Adrenal gland (tissue), 12 donors: ENCODE measurements around the gene ERCC2. TPM values are rescaled to one million over a fixed set of nuclear protein-coding genes. Genes with fewer than 3 reads are reported as not detected.

Experiments used
- DNase-seq, 7 donors: peaks; one replicate each; pipeline ENCODE4 v3.0.0-alpha.2; 2019 to 2020
- H3K27ac ChIP-seq, 5 donors: fragments of 200-600 bp; sonication (generic) in 4 of 5; 1 replicate in 3 of 5; 2 replicates in 2 of 5; pipeline versions ENCODE4 v1.5.1 to v1.8.0; 2016 to 2020; ENCODE audit warnings: mild to moderate bottlenecking in 1 of 5
- H3K27me3 ChIP-seq: fragments of 200-600 bp; 2 replicates; pipeline ENCODE4 v1.8.0; 2021
- H3K36me3 ChIP-seq, 2 donors: fragments of 200-600 bp; replicated peaks in 1 of 2; 1 replicate in 1 of 2; 2 replicates in 1 of 2; pipeline versions ENCODE4 v1.5.1 to v1.8.0; 2018 to 2022
- H3K4me1 ChIP-seq, 2 donors: fragments of 200-600 bp; replicated peaks in 1 of 2; 1 replicate in 1 of 2; 2 replicates in 1 of 2; pipeline versions ENCODE4 v1.5.1 to v1.8.0; 2018 to 2021
- H3K4me3 ChIP-seq, 4 donors: fragments of 200-600 bp; sonication (generic) in 3 of 4; one replicate each; pipeline ENCODE4 v1.5.1; 2016 to 2018
- H3K9me3 ChIP-seq, 3 donors: fragments of 200-600 bp; sonication (generic) in 1 of 3; replicated peaks in 1 of 3; 1 replicate in 2 of 3; 2 replicates in 1 of 3; pipeline versions ENCODE4 v1.5.1 to v1.8.0; 2016 to 2021
- CTCF ChIP-seq, 6 experiments: fragments of 450-650 bp in 4 of 6; fragments of 200-600 bp in 2 of 6; sonication (generic) in 1 of 6; IDR thresholded peaks; 1 replicate in 5 of 6; 2 replicates in 1 of 6; pipeline versions ENCODE4 v1.5.1 to v1.8.0; 2016 to 2021; ENCODE audit warnings: antibody characterized with exemption in 6 of 6, mild to moderate bottlenecking in 2 of 6, moderate library complexity in 1 of 6
- POLR2A ChIP-seq, 2 donors: fragments of 450-650 bp; IDR thresholded peaks; one replicate each; pipeline ENCODE4 v1.6.1; 2017; ENCODE audit warnings: antibody characterized with exemption in 2 of 2, mild to moderate bottlenecking in 2 of 2, moderate library complexity in 1 of 2
- WGBS, 4 donors: extraction: QIAGEN DNeasy Blood & Tissue Kit in 2 of 4; methylation state at CpG; one replicate each; pipeline versions ENCODE4 v1.1.5 to v1.1.7; 2013 to 2017; 5-methylcytosine and 5-hydroxymethylcytosine counted together
- intact Hi-C, 2 donors: fragments of 100-400 bp; cut with DNase I; formaldehyde crosslinking; loops; one replicate each; pipeline versions ENCODE4 v1.14.1 to v1.15.0; 2022 to 2023
- polyA plus RNA-seq, 3 donors: library from polyadenylated mRNA; stranded (reverse); fragments of 200-250 nt in 2 of 3; fragments of 350-450 nt in 1 of 3; fragmentation: Illumina TruSeq in 1 of 3; extraction: RNeasy Lipid Tissue Mini Kit (QIAGEN cat#74804) in 1 of 3; gene quantifications; one replicate each; pipeline ENCODE4 v1.2.3, GENCODE V29; 2013 to 2014
- total RNA-seq, 9 donors: library from RNA; depleted of rRNA in 4 of 9; stranded (reverse); fragments of >200 nt in 4 of 9; fragments of 120-200 nt in 1 of 9; fragmentation: NEBNext Ultra II Directional in 1 of 9; extraction: Animal tissue kit (Norgen Biotek cat#: 25700) in 1 of 9; gene quantifications; one replicate each; pipeline versions ENCODE4 v1.1.0 to v1.2.4, GENCODE V29; 2013 to 2023
- donor health status: healthy with polysubstance abuse.
- donor health status: Bipolar disorder and iron deficiency.
- donor health status: DM: yes; HTN: yes; CAD: no.
- donor health status: DM: no; HTN: no; CAD: no.
- donor health status: DM: no; HTN: no; CAD: no.
- donor health status: DM: yes; HTN: yes; CAD: no.

Gene ERCC2
- total and polyA plus RNA-seq, 12 donors: 10.1 to 53.3 (median 26.9) TPM

DNA sequence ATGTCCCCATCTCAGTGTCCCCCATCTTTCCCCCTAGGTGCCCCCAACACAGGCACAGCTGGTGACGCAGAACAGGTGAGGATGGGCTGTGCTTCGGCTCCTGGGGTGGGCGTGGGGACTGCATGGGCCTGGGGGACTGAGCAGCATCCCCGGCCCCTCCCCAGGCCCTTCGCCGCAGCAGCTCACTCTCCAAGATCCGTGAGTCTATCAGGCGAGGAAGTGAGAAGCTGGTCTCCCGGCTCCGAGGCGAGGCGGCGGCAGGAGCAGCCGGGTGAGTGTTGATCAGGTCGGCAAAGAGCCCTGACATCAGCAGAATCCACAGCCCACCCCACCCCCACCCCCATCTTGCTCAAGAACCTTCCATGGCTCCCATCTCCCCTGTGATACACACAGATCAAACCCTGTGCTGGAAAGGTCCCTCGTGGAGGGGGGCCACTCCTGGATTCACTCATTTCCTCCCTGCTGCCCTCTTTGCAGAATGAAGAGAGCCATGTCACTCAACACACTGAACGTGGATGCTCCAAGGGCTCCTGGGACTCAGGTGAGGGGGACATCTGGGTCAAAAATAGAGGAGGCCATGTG lies 19.8 kb downstream of the ERCC2 start:
- no peaks in the 10 kb centered on the region for H3K4me1 ChIP-seq
- H3K36me3 ChIP-seq: peaks cover 0 to 24% of the 10 kb centered on the region in 2 donors
- no peaks in the 10 kb centered on the region for H3K9me3 ChIP-seq
- TF ChIP-seq CTCF (IDR thresholded peaks at IDR 0.05) (no peak), POLR2A (IDR thresholded peaks at IDR 0.05) (no peak)
- no peak for DNase-seq
- intact Hi-C loops: loop anchor here in 1 of 2 donors (10.0 kb wide), 1 partner anchor 336 kb away; no protein-coding TSS in a partner anchor
- no peak overlapping the region for H3K4me3 ChIP-seq
- H3K27me3 ChIP-seq: peaks cover 4% of the 10 kb centered on the region
- WGBS, 4 donors: 88 to 97% (median 90%) methylated on average over 6 to 17 of the region's 17 CpGs
- H3K27ac ChIP-seq: no peak overlapping the region

- 87 to 89% (median 87%) methylated on average over 10 to 17 of the region's 17 CpGs for WGBS, 4 donors
- TF ChIP-seq POLR2A (IDR thresholded peaks at IDR 0.05) (no peak), CTCF (IDR thresholded peaks at IDR 0.05) (no peak)
Observed at GRCh38 chr19:45349430-45349941, 20.9 kb downstream of the ERCC2 start.

GRCh38 chr19:45349126-45349415 lies 21.3 kb downstream of the ERCC2 start:
- H3K27ac ChIP-seq: no peak overlapping the region
- H3K9me3 ChIP-seq: no peaks in the 10 kb centered on the region
- TF ChIP-seq CTCF (IDR thresholded peaks at IDR 0.05): no peak
- TF ChIP-seq POLR2A (IDR thresholded peaks at IDR 0.05): no peak
- no peak overlapping the region for H3K4me3 ChIP-seq
- H3K27me3 ChIP-seq: peaks cover 4% of the 10 kb centered on the region
- no peak for DNase-seq
- no peaks in the 10 kb centered on the region for H3K4me1 ChIP-seq
- 34 to 58% (median 48%) methylated on average over 3 of the region's 3 CpGs for WGBS, 4 donors
- intact Hi-C loops: no loop called here
- peaks cover 0 to 18% of the 10 kb centered on the region in 2 donors for H3K36me3 ChIP-seq

More at GRCh38 chr19:45349430-45349941, 20.9 kb downstream of the ERCC2 start:
- intact Hi-C loops: no loop called here
- no peak overlapping the region for H3K27ac ChIP-seq
- peaks cover 4% of the 10 kb centered on the region for H3K27me3 ChIP-seq
- no peak overlapping the region for H3K4me3 ChIP-seq
- H3K4me1 ChIP-seq: no peaks in the 10 kb centered on the region
- no peak for DNase-seq
- peaks cover 0 to 20% of the 10 kb centered on the region in 2 donors for H3K36me3 ChIP-seq
- no peaks in the 10 kb centered on the region for H3K9me3 ChIP-seq

DNA sequence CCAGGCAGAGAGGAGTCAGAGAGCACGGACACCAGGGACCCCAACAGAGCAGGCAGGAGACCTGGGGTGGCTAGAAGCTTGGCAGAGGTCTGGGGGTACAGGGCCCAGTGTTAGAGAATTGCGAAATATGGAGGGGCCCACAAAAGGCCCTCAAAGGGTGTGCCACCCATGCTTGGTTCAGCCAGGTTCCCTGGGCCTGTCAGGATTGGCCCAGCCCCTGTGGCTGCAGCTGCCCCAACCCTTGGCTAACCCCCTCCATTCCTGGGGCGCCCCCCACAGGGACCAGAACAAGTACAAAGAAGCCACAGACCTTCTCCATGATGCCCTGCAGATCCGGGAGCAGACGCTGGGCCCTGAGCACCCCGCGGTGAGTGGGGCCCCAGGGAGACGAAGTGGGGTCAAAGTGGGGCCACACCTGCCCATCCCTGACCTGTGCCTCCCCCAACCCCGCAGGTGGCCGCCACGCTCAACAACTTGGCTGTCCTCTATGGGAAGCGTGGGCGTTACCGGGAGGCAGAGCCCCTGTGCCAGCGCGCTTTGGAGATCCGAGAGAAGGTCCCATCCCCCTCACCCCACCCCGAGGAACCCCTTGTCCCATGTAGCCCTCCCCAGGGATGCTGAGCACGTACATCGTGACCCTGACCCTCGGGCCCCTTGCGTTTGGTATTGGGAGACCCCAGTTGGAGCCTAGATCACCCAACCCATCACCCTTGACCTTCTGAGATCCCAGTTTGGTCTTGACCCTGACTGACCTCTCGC lies 21.8 kb downstream of the ERCC2 start:
- no peak for DNase-seq
- intact Hi-C loops: no loop called here
- Histone ChIP-seq H3K4me3 (no peak overlapping the region), H3K9me3 (no peaks in the 10 kb centered on the region), H3K27ac (no peak overlapping the region), H3K4me1 (no peaks in the 10 kb centered on the region), H3K36me3 (peaks cover 0 to 13% of the 10 kb centered on the region in 2 donors), H3K27me3 (peaks cover 4% of the 10 kb centered on the region)
- TF ChIP-seq POLR2A (IDR thresholded peaks at IDR 0.05) (no peak), CTCF (IDR thresholded peaks at IDR 0.05) (no peak)
- 57 to 73% (median 69%) methylated on average over 3 to 23 of the region's 23 CpGs for WGBS, 4 donors
